ENCODE measurements around the gene KDM4C.

KDM4C gene

DNA sequence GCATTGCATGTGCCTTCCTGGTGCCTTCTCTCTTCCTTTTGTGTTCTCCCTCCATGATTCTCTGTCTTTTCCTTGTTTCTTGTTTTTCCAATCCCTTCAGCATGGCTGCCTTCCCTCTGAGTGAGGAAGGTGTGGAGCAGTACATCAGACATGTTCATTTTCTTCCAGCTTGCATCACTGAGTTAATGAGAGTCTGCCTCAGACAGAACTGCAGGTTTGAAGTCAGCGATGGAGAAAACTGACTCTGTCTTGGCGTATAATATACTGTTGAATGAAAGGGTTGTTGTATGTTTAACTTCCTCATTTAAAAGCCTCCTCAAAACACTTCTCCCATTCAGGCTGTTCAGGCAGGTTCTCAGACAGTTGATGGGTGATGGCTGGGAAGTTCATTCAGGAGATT is 129.3 kb downstream of the KDM4C start:
- H3K4me1 Mint-ChIP-seq = peaks cover 49% of the 10 kb centered on the region
- no peak for ATAC-seq
- H3K27me3 Mint-ChIP-seq = no peaks in the 10 kb centered on the region
- peaks cover 66% of the 10 kb centered on the region for H3K36me3 Mint-ChIP-seq
- peaks cover 3% of the 10 kb centered on the region for H3K9me3 Mint-ChIP-seq
- H3K27ac Mint-ChIP-seq = peak overlapping the region; percentile 15
- no peak overlapping the region for H3K4me3 Mint-ChIP-seq

DNA sequence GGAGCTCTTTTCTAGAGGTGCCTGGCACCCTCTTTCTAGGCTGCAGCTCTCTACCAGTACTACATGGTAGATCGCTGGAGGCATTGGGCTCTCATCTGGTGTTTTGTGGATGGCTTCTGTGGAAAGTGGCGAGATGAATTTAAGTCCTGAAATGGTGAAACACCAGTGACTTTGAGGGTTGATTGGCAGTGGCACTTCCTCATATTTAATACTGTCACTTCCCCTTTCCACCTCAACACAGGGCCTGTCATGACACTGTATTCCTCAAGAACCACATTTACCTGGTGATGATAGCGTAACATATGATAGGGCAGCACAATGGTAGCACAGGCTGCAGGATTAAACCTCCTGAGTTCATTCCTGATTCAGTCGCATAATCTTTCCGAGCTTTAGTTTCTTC is 132.1 kb downstream of the KDM4C start:
- H3K4me3 Mint-ChIP-seq = peak overlapping the region; percentile 24

DNA sequence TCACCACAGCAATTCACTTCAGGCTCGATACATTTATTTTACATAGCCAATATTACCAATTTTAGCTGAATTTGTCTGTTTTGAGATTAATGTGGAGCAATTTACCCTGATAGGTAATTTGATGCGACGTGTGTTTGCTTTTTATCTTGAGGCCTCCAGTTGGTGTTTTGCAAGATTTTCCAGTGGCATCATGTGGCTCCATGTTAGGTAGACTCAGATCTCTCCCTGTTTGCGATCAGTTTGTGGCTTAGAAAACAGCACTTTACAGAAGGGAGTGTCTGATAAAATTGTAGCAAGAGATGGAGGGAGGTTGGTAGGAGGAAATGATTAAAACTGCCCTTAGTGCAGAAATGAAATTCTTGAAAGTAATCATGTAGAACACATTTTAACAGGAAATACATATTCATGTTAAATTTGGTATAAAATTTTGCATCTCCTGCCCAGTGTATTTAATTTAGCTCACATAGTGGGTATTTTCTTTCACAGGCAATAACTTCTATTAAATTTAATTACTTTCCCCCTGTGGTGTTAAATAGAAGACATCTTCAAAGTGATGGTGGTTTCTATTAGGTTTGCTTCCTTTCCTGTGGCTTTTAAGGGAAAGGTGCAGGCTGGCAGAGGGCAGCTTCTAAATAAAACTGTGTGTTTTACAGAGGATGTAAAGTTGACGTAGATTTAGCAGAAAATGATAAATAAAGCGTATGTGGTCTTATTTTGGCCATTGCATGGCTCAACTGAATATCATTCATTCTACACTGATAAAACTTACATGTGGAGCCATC is 135.8 kb downstream of the KDM4C start:
- Mint-ChIP-seq H3K4me3 (no peak overlapping the region), H3K36me3 (peaks cover 43% of the 10 kb centered on the region), H3K27ac (peak overlapping the region; percentile 30), H3K4me1 (peaks cover 41% of the 10 kb centered on the region), H3K27me3 (no peaks in the 10 kb centered on the region), H3K9me3 (no peaks in the 10 kb centered on the region)
- ATAC-seq = no peak

More for the DNA sequence above, 132.1 kb downstream of the KDM4C start:
- peaks cover 48% of the 10 kb centered on the region for H3K4me1 Mint-ChIP-seq
- peak overlapping the region; percentile 80 for H3K27ac Mint-ChIP-seq
- ATAC-seq = peak; percentile 95
- no peaks in the 10 kb centered on the region for H3K27me3 Mint-ChIP-seq
- peaks cover 52% of the 10 kb centered on the region for H3K36me3 Mint-ChIP-seq
- H3K9me3 Mint-ChIP-seq = peaks cover 3% of the 10 kb centered on the region

DNA sequence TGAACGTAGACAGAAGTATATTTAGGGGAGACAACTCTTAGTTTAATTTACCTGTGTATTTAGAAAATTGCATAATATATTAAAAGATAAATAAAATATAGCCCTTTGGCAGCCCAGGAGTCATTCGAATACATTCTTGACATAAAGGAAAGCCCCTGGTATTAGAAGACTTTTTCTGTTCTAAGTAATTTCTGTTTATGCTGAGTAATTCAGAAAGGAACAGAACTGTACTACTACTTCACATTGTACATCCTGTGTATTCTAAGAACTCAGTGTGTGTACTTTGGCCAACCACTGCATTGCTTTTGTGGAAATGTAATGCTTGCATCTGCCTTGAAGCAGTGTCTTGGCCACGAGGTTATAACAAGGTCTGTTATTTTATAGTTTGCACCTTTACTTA is 136.4 kb downstream of the KDM4C start:
- Mint-ChIP-seq H3K36me3 (peaks cover 41% of the 10 kb centered on the region), H3K27ac (peak overlapping the region; percentile 30)

DNA sequence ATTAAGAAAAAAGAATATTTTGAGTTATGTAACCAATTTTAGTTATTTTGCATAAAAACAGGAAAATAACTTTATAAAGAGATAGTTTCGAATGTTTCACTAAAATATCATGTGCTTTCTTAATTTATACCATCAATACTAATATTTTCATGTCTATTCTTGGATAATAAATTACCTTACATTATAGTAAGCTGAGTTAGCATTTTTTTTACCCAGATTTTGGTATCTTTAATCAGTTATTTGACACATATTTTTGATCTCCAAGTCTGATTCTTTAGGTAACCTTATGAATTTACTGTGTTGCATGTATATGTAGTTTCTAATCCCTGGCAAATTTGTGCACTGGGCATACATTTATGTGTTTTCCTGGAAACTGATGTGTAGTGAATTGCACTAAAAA is 138.0 kb downstream of the KDM4C start:
- no peaks in the 10 kb centered on the region for H3K9me3 Mint-ChIP-seq
- H3K4me1 Mint-ChIP-seq = peaks cover 23% of the 10 kb centered on the region
- peaks cover 31% of the 10 kb centered on the region for H3K36me3 Mint-ChIP-seq
- no peak for ATAC-seq
- H3K27me3 Mint-ChIP-seq = no peaks in the 10 kb centered on the region
- H3K27ac Mint-ChIP-seq = no peak overlapping the region
- no peak overlapping the region for H3K4me3 Mint-ChIP-seq

More for the DNA sequence above, 136.4 kb downstream of the KDM4C start:
- Mint-ChIP-seq H3K9me3 (no peaks in the 10 kb centered on the region), H3K4me1 (peaks cover 36% of the 10 kb centered on the region), H3K27me3 (no peaks in the 10 kb centered on the region), H3K4me3 (no peak overlapping the region)
- ATAC-seq = peak; percentile 80

DNA sequence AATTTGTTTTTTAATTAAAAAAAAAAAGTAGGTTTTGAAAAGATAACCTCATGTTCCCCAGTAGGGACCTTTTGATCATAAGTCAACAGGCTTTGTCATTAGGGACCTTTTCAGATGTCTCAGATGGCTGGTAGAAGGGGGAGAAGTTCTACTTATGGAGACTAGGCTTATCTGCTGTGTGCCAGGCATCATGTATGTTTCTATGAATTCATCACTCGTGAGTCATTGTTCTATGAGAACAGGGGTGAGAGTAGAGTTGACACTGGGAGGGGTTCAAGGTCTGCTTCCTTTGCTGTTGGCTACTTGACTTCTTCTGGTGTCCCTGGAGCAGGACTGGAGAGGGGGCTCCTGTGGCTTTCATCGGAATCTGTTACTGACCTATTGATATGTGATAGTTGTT is 138.8 kb downstream of the KDM4C start:
- H3K27ac Mint-ChIP-seq = no peak overlapping the region
- H3K36me3 Mint-ChIP-seq = peaks cover 34% of the 10 kb centered on the region
- peaks cover 23% of the 10 kb centered on the region for H3K4me1 Mint-ChIP-seq
- H3K9me3 Mint-ChIP-seq = no peaks in the 10 kb centered on the region
- no peak overlapping the region for H3K4me3 Mint-ChIP-seq
- no peaks in the 10 kb centered on the region for H3K27me3 Mint-ChIP-seq
- no peak for ATAC-seq

DNA sequence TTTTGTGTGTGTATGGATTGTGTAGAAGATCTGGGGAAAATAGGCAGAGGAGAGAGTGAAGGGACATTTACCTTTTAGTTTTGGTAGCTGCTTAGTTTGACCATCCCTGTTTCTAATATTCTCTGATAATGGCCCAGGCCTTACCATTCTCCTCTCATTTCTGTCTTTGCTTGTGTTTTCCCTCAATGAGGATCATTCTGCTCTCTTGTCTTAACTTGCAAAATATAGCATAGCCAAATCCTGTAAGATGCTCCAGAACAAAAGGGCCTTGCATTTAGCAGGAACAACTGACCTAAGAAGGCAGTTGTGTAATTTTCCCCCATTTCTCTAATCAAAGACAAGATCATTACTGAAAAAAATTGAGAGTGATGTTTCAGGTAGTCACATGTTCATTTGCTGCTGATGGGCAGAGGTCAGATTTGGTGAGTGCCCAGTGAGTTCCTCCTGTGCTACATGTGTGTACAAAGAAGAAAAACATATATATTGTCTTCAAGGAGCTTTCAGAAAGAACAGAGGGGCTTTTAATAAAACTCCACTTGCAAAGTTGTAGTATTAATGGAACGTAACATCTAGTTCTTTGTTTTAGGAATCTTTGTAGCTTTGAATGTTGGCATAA is 139.5 kb downstream of the KDM4C start:
- Mint-ChIP-seq H3K9me3 (no peaks in the 10 kb centered on the region), H3K27me3 (no peaks in the 10 kb centered on the region), H3K27ac (no peak overlapping the region), H3K36me3 (peaks cover 40% of the 10 kb centered on the region), H3K4me1 (peaks cover 29% of the 10 kb centered on the region), H3K4me3 (no peak overlapping the region)
- ATAC-seq = no peak

DNA sequence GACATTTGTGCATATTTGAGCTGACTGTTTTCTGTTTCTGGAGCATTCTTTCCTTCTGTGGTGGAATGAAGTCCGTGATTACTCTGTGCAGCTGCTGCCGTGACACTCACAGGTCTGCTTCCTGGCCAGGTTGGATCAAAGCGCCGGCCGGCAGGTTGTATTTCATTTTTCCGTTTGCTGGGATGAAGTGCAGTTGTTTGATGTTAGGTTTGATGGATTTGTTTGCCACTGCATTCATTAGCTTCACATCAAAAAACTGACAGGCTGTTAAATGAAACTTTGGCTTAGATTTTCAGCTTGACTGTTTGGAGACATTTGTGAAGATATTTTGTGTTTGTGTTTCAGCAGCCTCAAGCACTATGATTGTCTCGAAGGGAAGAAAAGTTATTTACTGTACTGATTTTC is 140.1 kb downstream of the KDM4C start:
- H3K4me1 Mint-ChIP-seq = peaks cover 33% of the 10 kb centered on the region
- peaks cover 41% of the 10 kb centered on the region for H3K36me3 Mint-ChIP-seq
- no peak for ATAC-seq
- H3K4me3 Mint-ChIP-seq = no peak overlapping the region
- no peaks in the 10 kb centered on the region for H3K9me3 Mint-ChIP-seq
- H3K27me3 Mint-ChIP-seq = no peaks in the 10 kb centered on the region
- no peak overlapping the region for H3K27ac Mint-ChIP-seq

DNA sequence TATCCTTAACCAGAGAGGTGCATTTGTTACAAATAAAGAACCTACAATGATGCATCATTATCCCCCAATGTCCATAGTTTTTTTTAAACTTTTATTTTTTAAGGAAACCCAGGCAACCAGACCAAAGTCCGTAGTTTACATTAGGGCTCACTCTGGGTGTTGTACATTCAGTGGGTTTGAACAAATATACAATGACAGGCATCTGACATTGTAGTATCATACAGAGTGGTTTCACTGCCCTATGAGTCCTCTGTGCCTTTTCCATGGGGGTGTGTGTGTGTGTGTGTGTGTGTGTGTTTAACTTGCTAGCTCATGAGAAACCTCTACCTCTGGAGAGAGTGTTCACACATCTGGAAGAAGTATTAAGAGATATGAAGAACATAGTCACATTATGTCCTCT is 141.5 kb downstream of the KDM4C start:
- no peak for ATAC-seq

DNA sequence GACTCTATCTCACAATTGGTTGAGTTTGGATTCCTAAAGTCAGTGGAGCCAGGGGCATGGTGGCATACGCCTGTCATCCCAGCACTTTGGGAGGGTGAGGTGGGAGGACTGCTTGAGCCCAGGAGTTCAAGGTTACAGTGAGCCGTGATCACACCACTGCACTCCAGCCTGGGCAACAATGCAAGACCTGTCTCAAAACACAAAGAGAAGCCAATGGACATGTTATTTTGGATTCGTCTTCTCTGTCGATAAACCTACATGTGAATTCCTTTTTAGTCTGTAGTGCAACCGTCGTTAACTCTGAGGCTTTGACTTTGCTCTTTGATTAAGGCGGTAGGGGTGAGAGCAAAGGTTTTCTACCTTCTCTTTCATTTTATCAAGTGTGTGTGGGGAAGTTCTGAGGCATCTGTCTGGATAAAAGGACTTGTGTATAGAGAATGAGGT is 142.7 kb downstream of the KDM4C start:
- Mint-ChIP-seq H3K27ac (no peak overlapping the region), H3K36me3 (peaks cover 34% of the 10 kb centered on the region), H3K27me3 (no peaks in the 10 kb centered on the region), H3K4me1 (peaks cover 18% of the 10 kb centered on the region), H3K9me3 (no peaks in the 10 kb centered on the region), H3K4me3 (no peak overlapping the region)
- no peak for ATAC-seq

More for the DNA sequence above, 141.5 kb downstream of the KDM4C start:
- Mint-ChIP-seq H3K27me3 (no peaks in the 10 kb centered on the region), H3K27ac (no peak overlapping the region), H3K36me3 (peaks cover 34% of the 10 kb centered on the region), H3K9me3 (no peaks in the 10 kb centered on the region), H3K4me1 (peaks cover 22% of the 10 kb centered on the region), H3K4me3 (no peak overlapping the region)

DNA sequence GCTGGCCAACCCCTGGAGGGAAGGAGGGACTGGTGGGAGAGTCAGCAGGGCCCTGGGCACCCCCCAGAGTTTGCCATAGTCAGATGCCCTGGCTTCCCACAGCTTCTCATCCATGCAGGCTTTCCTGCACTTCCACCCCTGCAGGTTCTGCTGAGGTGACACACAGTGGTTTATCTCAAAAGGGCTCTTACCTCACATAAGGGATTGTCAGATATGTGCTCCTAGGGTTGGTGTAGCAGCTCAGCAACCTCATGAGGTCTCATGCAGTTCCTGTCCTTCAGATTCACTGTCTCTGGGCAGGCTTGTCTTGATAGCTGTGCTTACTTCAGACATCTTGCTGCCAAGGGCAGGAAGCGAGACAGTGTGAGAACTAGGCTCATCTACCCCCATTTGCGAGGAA is 143.4 kb downstream of the KDM4C start:
- H3K27ac Mint-ChIP-seq = no peak overlapping the region
- H3K27me3 Mint-ChIP-seq = no peaks in the 10 kb centered on the region
- no peak for ATAC-seq
- H3K36me3 Mint-ChIP-seq = peaks cover 34% of the 10 kb centered on the region
- no peaks in the 10 kb centered on the region for H3K9me3 Mint-ChIP-seq
- no peak overlapping the region for H3K4me3 Mint-ChIP-seq
- H3K4me1 Mint-ChIP-seq = peaks cover 18% of the 10 kb centered on the region

DNA sequence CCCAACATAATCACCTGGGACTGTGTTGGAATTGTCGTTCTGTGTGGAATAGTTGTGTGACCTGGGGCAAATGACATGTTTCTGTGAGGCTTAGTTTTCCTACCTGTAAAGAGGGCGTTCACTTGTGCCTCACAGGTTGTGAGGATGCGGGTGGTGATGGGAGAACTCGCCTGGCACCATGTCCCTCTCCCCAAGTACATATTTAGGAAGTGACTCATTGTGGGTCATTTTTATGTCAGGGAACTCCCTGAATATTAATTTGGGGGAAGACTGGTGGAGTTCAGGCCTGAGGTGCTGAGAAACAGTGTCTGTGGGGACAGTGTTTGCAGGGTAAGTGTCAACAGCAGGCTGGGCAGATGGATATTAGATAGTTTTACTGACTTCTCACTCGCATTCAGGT is 144.7 kb downstream of the KDM4C start:
- Mint-ChIP-seq H3K27me3 (no peaks in the 10 kb centered on the region), H3K36me3 (peaks cover 25% of the 10 kb centered on the region), H3K9me3 (no peaks in the 10 kb centered on the region), H3K4me3 (no peak overlapping the region), H3K27ac (peak overlapping the region; percentile 7), H3K4me1 (peaks cover 18% of the 10 kb centered on the region)
- ATAC-seq = no peak

DNA sequence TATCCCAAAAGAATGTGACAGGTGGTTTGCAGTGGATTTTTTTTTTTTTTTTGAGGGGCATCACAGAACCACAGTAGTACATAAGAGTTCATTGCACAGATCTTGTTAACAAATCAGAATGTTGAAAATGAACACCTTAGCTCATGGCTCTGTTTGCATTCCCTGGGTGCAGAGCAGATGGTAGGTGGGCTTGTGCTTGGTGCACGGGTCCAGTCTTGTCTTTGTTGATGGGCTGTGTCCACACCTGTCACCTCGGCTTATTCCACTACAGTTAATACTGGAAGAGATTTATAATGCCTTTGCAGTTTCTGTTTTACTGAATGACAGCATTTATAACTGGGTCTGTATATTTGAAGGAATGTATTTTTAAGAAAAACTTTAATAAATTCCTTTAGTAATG is 146.6 kb downstream of the KDM4C start:
- Mint-ChIP-seq H3K27ac (no peak overlapping the region), H3K9me3 (no peaks in the 10 kb centered on the region), H3K36me3 (peaks cover 19% of the 10 kb centered on the region), H3K4me1 (peaks cover 18% of the 10 kb centered on the region), H3K4me3 (no peak overlapping the region), H3K27me3 (no peaks in the 10 kb centered on the region)
- ATAC-seq = no peak

DNA sequence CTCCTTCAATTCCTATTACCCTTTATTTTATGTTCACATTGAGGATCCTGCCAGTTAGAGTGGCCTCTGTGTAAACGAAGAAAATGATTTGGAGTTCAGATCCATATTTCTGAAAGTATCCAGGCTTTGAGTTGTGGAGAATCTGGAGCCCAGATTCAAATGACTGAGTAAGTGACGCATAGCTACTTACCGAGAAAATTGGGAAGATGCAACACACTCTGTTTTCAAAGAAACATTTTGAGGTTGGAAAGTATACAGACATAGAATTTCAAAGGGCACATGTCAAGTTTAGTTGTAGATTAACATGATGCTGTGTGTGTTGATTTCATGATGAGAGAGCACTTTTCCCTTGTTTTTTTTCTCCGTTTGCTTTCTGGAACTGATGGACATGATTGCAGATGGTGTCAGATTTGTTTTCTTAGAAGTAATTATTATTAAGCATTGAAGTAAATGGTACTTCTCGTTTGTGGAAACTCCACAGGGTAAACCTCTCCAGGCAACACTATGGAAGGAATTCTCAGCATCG is 148.1 kb downstream of the KDM4C start:
- Mint-ChIP-seq H3K36me3 (peaks cover 13% of the 10 kb centered on the region), H3K4me1 (peaks cover 14% of the 10 kb centered on the region), H3K27ac (no peak overlapping the region), H3K9me3 (no peaks in the 10 kb centered on the region), H3K27me3 (no peaks in the 10 kb centered on the region), H3K4me3 (no peak overlapping the region)
- ATAC-seq = no peak

DNA sequence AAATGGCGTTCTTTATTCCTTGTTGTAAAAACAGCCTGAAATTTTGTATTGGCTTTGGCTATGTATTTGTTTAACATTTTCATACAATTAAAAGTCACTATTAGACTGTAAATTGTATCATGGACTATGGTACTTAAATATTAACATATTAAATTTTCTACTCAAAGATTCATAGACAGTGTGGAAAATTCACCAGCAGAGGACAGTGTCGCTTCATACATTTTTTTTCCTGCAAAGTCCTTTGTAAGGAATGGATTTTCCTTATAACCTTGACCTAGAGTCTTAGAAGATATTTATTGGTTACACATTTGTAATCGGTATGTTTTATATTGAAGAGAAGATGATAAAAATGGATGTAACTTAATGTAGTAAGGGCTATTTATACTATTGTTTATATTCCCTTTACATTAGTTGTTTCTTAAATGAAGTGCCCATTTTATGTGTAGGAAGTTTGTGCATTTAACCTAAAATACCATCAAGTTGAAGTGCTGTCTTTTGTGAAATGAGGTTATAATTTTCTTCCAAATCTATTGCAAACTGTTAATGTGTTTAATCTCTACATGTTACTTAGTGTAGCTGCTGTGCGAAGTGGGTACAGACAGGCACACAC is 150.1 kb downstream of the KDM4C start:
- Mint-ChIP-seq H3K27ac (no peak overlapping the region), H3K9me3 (no peaks in the 10 kb centered on the region), H3K4me1 (peaks cover 9% of the 10 kb centered on the region), H3K4me3 (no peak overlapping the region), H3K36me3 (no peaks in the 10 kb centered on the region), H3K27me3 (no peaks in the 10 kb centered on the region)
- ATAC-seq = no peak

Data from stimulated activated memory B cell treated with anti-CD40 and anti-IgM and Interleukin-4, amounts not matched to agents 10 μg/mL and 1 μg/mL and 100 μg/mL, for 72 hours (primary cell).